WTC11 (cell line): ENCODE data around the gene MBD6.

Experiments used
- AFF4 ChIP-seq: sonication (generic); formaldehyde crosslinking; IDR thresholded peaks from 2 replicates; pipeline ENCODE4 v1.8.1; 2023; ENCODE audit warnings: mild to moderate bottlenecking, missing genetic modification reagents, borderline replicate concordance
- ATF6 ChIP-seq: sonication (generic); formaldehyde crosslinking; IDR thresholded peaks from 2 replicates; pipeline ENCODE4 v1.8.1; 2023; ENCODE audit warnings: mild to moderate bottlenecking, missing genetic modification reagents
- ELF4 ChIP-seq: sonication (generic); formaldehyde crosslinking; IDR thresholded peaks from 2 replicates; pipeline ENCODE4 v1.8.1; 2022; ENCODE audit warnings: low read depth, mild to moderate bottlenecking, moderate library complexity, missing genetic modification reagents
- MAX ChIP-seq: sonication (generic); formaldehyde crosslinking; IDR thresholded peaks from 2 replicates; pipeline ENCODE4 v1.8.0; 2022; ENCODE audit warnings: mild to moderate bottlenecking, missing genetic modification reagents
- MXD4 ChIP-seq: fragments of 250-450 bp; sonication (Bioruptor Pico); IDR thresholded peaks from 2 replicates; pipeline ENCODE4 v1.8.0; 2021; ENCODE audit warnings: mild to moderate bottlenecking, moderate library complexity, borderline replicate concordance
- TCF7 ChIP-seq: sonication (generic); formaldehyde crosslinking; IDR thresholded peaks from 2 replicates; pipeline ENCODE4 v1.8.0; 2022; ENCODE audit warnings: mild to moderate bottlenecking, low read depth, missing genetic modification reagents, moderate library complexity
- TP53 ChIP-seq: sonication (generic); formaldehyde crosslinking; IDR thresholded peaks from 2 replicates; pipeline ENCODE4 v1.8.1; 2023; ENCODE audit warnings: mild to moderate bottlenecking, missing genetic modification reagents
- USF2 ChIP-seq: sonication (generic); formaldehyde crosslinking; IDR thresholded peaks from 2 replicates; pipeline ENCODE4 v1.8.1; 2023; ENCODE audit warnings: mild to moderate bottlenecking, missing genetic modification reagents, moderate library complexity
- ZBTB43 ChIP-seq: sonication (generic); formaldehyde crosslinking; IDR thresholded peaks from 2 replicates; pipeline ENCODE4 v1.8.1; 2023; ENCODE audit warnings: mild to moderate bottlenecking, missing genetic modification reagents
- ZNF423 ChIP-seq: fragments of 250-450 bp; sonication (Bioruptor Pico); IDR thresholded peaks from 2 replicates; pipeline ENCODE4 v2.1.2; 2022; ENCODE audit warnings: mild to moderate bottlenecking, moderate library complexity
- ZNF671 ChIP-seq: fragments of 250-450 bp; sonication (Bioruptor Pico); IDR thresholded peaks from 2 replicates; pipeline ENCODE4 v1.8.0; 2021; ENCODE audit warnings: mild to moderate bottlenecking
- TF ChIP-seq, protein P1 (sequence below): fragments of 200-600 bp; IDR thresholded peaks from 2 replicates; pipeline ENCODE4 v1.8.0; 2022; ENCODE audit warnings: antibody characterized with exemption

DNA sequence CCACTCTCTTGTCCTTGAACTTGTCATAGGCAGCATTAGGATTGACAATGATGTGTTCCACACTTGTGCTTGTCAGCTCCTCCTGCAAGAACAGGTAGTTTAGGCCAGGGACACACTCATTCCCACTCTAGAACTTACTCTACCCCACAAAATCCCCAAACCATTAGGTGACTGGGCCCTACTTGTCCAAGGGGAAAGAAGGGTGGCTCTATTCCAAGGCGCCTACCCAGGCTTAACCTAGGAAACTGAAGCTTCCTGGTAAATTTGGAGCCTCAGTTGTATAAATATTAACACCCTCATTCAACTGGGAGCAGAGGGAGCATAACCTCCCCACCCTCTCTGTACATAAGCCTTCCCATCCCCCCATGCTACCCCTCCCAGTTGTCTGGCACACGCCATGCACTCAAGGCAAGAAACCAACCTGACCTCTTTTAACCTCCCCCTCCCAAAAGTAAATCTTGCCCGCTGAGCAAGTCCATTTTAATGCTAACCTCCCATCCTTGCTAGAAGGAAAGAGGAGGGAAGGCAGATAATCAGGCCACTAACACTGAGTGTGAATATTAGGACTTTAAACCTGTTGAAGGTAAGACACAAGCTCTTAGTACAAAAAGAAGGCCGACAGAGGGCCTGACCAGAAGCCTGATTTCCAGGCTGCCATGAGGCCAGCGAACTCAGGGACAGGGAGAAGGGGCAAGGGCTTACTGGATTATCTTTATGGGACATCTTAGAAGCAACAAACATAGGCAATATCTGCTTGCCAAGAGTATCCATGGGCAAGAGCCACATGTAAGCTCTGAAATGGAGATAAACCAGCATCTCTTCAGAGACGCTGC is 13.4 kb downstream of the MBD6 start:
- TF ChIP-seq ZNF671 (CRISPR knock-in tag) (no peak), USF2 (CRISPR knock-in tag) (no peak), ZBTB43 (CRISPR knock-in tag) (no peak), ELF4 (CRISPR knock-in tag) (no peak), MAX (CRISPR knock-in tag) (no peak), ZNF423 (CRISPR knock-in tag) (no peak), MXD4 (CRISPR knock-in tag) (no peak), TP53 (CRISPR knock-in tag) (no peak), TCF7 (CRISPR knock-in tag) (no peak), ATF6 (no peak), AFF4 (CRISPR knock-in tag) (no peak)
- TF ChIP-seq, protein P1, sequence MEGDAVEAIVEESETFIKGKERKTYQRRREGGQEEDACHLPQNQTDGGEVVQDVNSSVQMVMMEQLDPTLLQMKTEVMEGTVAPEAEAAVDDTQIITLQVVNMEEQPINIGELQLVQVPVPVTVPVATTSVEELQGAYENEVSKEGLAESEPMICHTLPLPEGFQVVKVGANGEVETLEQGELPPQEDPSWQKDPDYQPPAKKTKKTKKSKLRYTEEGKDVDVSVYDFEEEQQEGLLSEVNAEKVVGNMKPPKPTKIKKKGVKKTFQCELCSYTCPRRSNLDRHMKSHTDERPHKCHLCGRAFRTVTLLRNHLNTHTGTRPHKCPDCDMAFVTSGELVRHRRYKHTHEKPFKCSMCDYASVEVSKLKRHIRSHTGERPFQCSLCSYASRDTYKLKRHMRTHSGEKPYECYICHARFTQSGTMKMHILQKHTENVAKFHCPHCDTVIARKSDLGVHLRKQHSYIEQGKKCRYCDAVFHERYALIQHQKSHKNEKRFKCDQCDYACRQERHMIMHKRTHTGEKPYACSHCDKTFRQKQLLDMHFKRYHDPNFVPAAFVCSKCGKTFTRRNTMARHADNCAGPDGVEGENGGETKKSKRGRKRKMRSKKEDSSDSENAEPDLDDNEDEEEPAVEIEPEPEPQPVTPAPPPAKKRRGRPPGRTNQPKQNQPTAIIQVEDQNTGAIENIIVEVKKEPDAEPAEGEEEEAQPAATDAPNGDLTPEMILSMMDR: no peak
